Body of pancreas (tissue), 4 donors: ENCODE results near the gene ZDHHC18. TPM values are rescaled to one million over a fixed set of nuclear protein-coding genes. Genes with fewer than 3 reads are reported as not detected.
A peak's percentile ranks its signal among the peaks of the same experiment; 100 is the strongest.
"Not testable (repeated sequence)": the region's sequence is repeated elsewhere in the genome, so short reads cannot be mapped to it uniquely, and the experiment has no call there.

Experiments used
- ATAC-seq: fragments of 150-250 bp; one replicate; pipeline ENCODE4 v1.9.1; 2016
- DNase-seq, 4 donors: peaks; one replicate each; pipeline ENCODE4 v3.0.0-alpha.2; 2019
- H3K27ac ChIP-seq, 4 donors: fragments of 200-600 bp; sonication (generic); 1 replicate in 3 of 4; 2 replicates in 1 of 4; pipeline versions ENCODE4 v1.5.1 to v1.6.1; 2016 to 2019; ENCODE audit warnings: mild to moderate bottlenecking in 1 of 4, mixed read lengths in 1 of 4, moderate library complexity in 1 of 4
- H3K27me3 ChIP-seq, 2 donors: fragments of 200-600 bp; sonication (generic); one replicate each; pipeline ENCODE4 v1.6.0; 2016; ENCODE audit warnings: mild to moderate bottlenecking in 1 of 2
- H3K36me3 ChIP-seq, 2 donors: fragments of 200-600 bp; sonication (generic); replicated peaks in 1 of 2; 2 replicates each; pipeline ENCODE4 v1.5.1; 2016; ENCODE audit warnings: low read depth in 2 of 2; ENCODE audit not compliant: insufficient read depth in 1 of 2
- H3K4me1 ChIP-seq: fragments of 200-600 bp; sonication (generic); one replicate; pipeline ENCODE4 v1.6.0; 2016
- H3K4me3 ChIP-seq, 2 donors: fragments of 200-600 bp; sonication (generic); 1 replicate in 1 of 2; 2 replicates in 1 of 2; pipeline ENCODE4 v1.5.1; 2016 to 2019
- H3K9me3 ChIP-seq, 3 donors: fragments of 200-600 bp; sonication (generic); 1 replicate in 2 of 3; 2 replicates in 1 of 3; pipeline ENCODE4 v1.5.1; 2016
- CTCF ChIP-seq, 7 experiments: fragments of 450-650 bp in 4 of 7; fragments of 200-600 bp in 3 of 7; sonication (generic) in 3 of 7; IDR thresholded peaks; one replicate each; pipeline ENCODE4 v1.5.1; 2016 to 2019; ENCODE audit warnings: antibody characterized with exemption in 7 of 7
- POLR2A ChIP-seq, 3 donors: fragments of 450-650 bp; IDR thresholded peaks; one replicate each; pipeline ENCODE4 v1.6.1; 2016; ENCODE audit warnings: antibody characterized with exemption in 3 of 3, mild to moderate bottlenecking in 2 of 3
- WGBS, 2 donors: methylation state at CpG; one replicate each; pipeline ENCODE4 v1.1.5; 2017; 5-methylcytosine and 5-hydroxymethylcytosine counted together
- intact Hi-C: fragments of 100-400 bp; cut with DNase I; formaldehyde crosslinking; loops from one replicate; pipeline ENCODE4 v1.15.1; 2023
- total RNA-seq, 2 donors: library from RNA; depleted of rRNA; stranded (reverse); fragments of >200 nt; gene quantifications; one replicate each; pipeline ENCODE4 v1.1.0, GENCODE V29; 2016

ZDHHC18 gene
- total RNA-seq, 2 donors from 2014 or later, result 4.6 to 5.7 TPM

GRCh38 chr1:26864610-26865480 lies 38.4 kb downstream of the ZDHHC18 start:
- H3K4me1 ChIP-seq, result peaks cover 32% of the 10 kb centered on the region
- H3K36me3 ChIP-seq, result no peaks in the 10 kb centered on the region
- DNase-seq (peak; percentile 97 to 98 (median 98)), ATAC-seq (peak; percentile 95)
- WGBS, 2 donors, result 1 to 2% methylated on average over 14 to 75 of the region's 75 CpGs
- intact Hi-C loops, result no loop called here
- TF ChIP-seq CTCF (IDR thresholded peaks at IDR 0.05) (peak in 1 of 7 experiments; percentile 36), POLR2A (IDR thresholded peaks at IDR 0.05) (peak; percentile 78 to 92 (median 89))
- no peaks in the 10 kb centered on the region for H3K27me3 ChIP-seq
- H3K4me3 ChIP-seq, result peak overlapping the region; percentile 19 to 34
- no peaks in the 10 kb centered on the region for H3K9me3 ChIP-seq
- peak overlapping the region; percentile 93 to 98 (median 96) for H3K27ac ChIP-seq

- ATAC-seq, H3K4me3 ChIP-seq, intact Hi-C loops, H3K27ac ChIP-seq, H3K4me1 ChIP-seq, H3K27me3 ChIP-seq, DNase-seq, H3K36me3 ChIP-seq, H3K9me3 ChIP-seq: not testable (repeated sequence)
- WGBS, 2 donors, result 64 to 76% methylated on average over 2 of the region's 2 CpGs
Measured at GRCh38 chr1:26873097-26873496, 46.6 kb downstream of the ZDHHC18 start.

GRCh38 chr1:26874896-26875295 lies 48.4 kb downstream of the ZDHHC18 start:
- Histone ChIP-seq H3K4me3 (no peak overlapping the region), H3K4me1 (no peaks in the 10 kb centered on the region), H3K36me3 (peaks cover 0 to 10% of the 10 kb centered on the region in 2 donors), H3K27me3 (no peaks in the 10 kb centered on the region), H3K27ac (no peak overlapping the region), H3K9me3 (no peaks in the 10 kb centered on the region)
- ATAC-seq (no peak), DNase-seq (no peak)
- TF ChIP-seq POLR2A (IDR thresholded peaks at IDR 0.05) (no peak), CTCF (IDR thresholded peaks at IDR 0.05) (no peak)
- intact Hi-C loops, result no loop called here
- 64 to 86% methylated on average over 4 of the region's 4 CpGs for WGBS, 2 donors

GRCh38 chr1:26877326-26877725 lies 50.8 kb downstream of the ZDHHC18 start:
- no peak for TF ChIP-seq CTCF (IDR thresholded peaks at IDR 0.05)
- no peak for TF ChIP-seq POLR2A (IDR thresholded peaks at IDR 0.05)
- ATAC-seq (no peak), DNase-seq (no peak)
- intact Hi-C loops, result no loop called here
- no peaks in the 10 kb centered on the region for H3K9me3 ChIP-seq
- no peak overlapping the region for H3K27ac ChIP-seq
- WGBS, 2 donors, result 62 to 75% methylated on average over 2 of the region's 2 CpGs
- peaks cover under 1 to 22% of the 10 kb centered on the region in 2 donors for H3K36me3 ChIP-seq
- no peaks in the 10 kb centered on the region for H3K4me1 ChIP-seq
- H3K4me3 ChIP-seq, result no peak overlapping the region
- H3K27me3 ChIP-seq, result no peaks in the 10 kb centered on the region

- Histone ChIP-seq H3K36me3 (peaks cover 21 to 42% of the 10 kb centered on the region in 2 donors), H3K27ac (no peak overlapping the region), H3K4me1 (no peaks in the 10 kb centered on the region), H3K4me3 (no peak overlapping the region), H3K27me3 (no peaks in the 10 kb centered on the region), H3K9me3 (no peaks in the 10 kb centered on the region)
- no peak for DNase-seq
- 89 to 94% methylated on average over 4 of the region's 4 CpGs for WGBS, 2 donors
- intact Hi-C loops, result no loop called here
- ATAC-seq, result no peak
- TF ChIP-seq POLR2A (IDR thresholded peaks at IDR 0.05), result no peak
- TF ChIP-seq CTCF (IDR thresholded peaks at IDR 0.05), result no peak
Measured at GRCh38 chr1:26879793-26880192, 53.3 kb downstream of the ZDHHC18 start.

- 75 to 76% methylated on average over 5 to 6 of the region's 6 CpGs for WGBS, 2 donors
- H3K4me1 ChIP-seq, ATAC-seq, H3K27ac ChIP-seq, H3K27me3 ChIP-seq, DNase-seq, intact Hi-C loops, H3K9me3 ChIP-seq, H3K4me3 ChIP-seq: not testable (repeated sequence)
- H3K36me3 ChIP-seq, result peaks cover 21 to 56% of the 10 kb centered on the region in 2 donors
Measured at GRCh38 chr1:26881611-26882010, 55.1 kb downstream of the ZDHHC18 start.
